SK-N-SH (cell line): Measurements from ENCODE around the gene LAMA4. TPM values are rescaled to one million over a fixed set of nuclear protein-coding genes. Genes with fewer than 3 reads are reported as not detected.

ENCODE experiments used
- CTCF ChIA-PET: fragments of 300-600, 350-600 bp; formaldehyde crosslinking; extraction: SDS; loops from one replicate; lab custom pipeline; 2021; lab: Yijun Ruan, JAX
- POLR2A ChIA-PET: fragments of 350-600 bp; sonication (Branson Sonifier 250); formaldehyde crosslinking; extraction: SDS; loops from one replicate; lab custom pipeline; 2020; ENCODE audit warnings: antibody characterized with exemption, inconsistent platforms; lab: Yijun Ruan, JAX
- DNase-seq: peaks from one replicate; pipeline ENCODE4 v3.0.0; 2012
- H2AFZ ChIP-seq: fragments of 200-600 bp; sonication (generic); 2 replicates; pipeline ENCODE4 v1.8.1; 2016; ENCODE audit warnings: antibody characterized with exemption, mild to moderate bottlenecking, low read depth
- H3F3A ChIP-seq: fragments of 200-600 bp; sonication (generic); replicated peaks from 2 replicates; pipeline ENCODE3; 2016; ENCODE audit warnings: antibody characterized with exemption, mild to moderate bottlenecking; ENCODE audit not compliant: insufficient read depth
- H3K27ac ChIP-seq, 2 experiments: fragments of 200-500 bp in 1 of 2; fragments of 200-600 bp in 1 of 2; sonication (Bioruptor generic) in 1 of 2; sonication (generic), shearing (Covaris generic) in 1 of 2; 2 replicates each; pipeline versions ENCODE4 v1.5.1 to v1.6.1; 2014 to 2016; ENCODE audit warnings: low read depth in 2 of 2, inconsistent platforms in 1 of 2, low read length in 1 of 2, mild to moderate bottlenecking in 1 of 2, mixed read lengths in 1 of 2
- H3K27me3 ChIP-seq: fragments of 200-600 bp; sonication (generic), shearing (Covaris generic); 2 replicates; pipeline ENCODE4 v1.6.1; 2016; ENCODE audit warnings: mixed run types; ENCODE audit not compliant: insufficient read depth
- H3K36me3 ChIP-seq, 2 experiments: fragments of 200-500 bp in 1 of 2; fragments of 200-600 bp in 1 of 2; sonication (Bioruptor generic) in 1 of 2; sonication (generic) in 1 of 2; replicated peaks in 1 of 2; 2 replicates each; pipeline versions ENCODE3 to v1.5.1; 2014 to 2016; ENCODE audit warnings: low read length in 1 of 2, mild to moderate bottlenecking in 1 of 2; ENCODE audit not compliant: insufficient read depth in 2 of 2, control insufficient read depth in 1 of 2
- H3K4me1 ChIP-seq, 2 experiments: fragments of 200-500 bp in 1 of 2; fragments of 200-600 bp in 1 of 2; sonication (Bioruptor generic) in 1 of 2; sonication (generic), shearing (Covaris generic) in 1 of 2; 2 replicates each; pipeline versions ENCODE4 v1.5.1 to v1.6.1; 2014 to 2016; ENCODE audit warnings: low read depth in 1 of 2, low read length in 1 of 2, mixed run types in 1 of 2; ENCODE audit not compliant: insufficient read depth in 2 of 2, control insufficient read depth in 1 of 2
- H3K4me2 ChIP-seq: fragments of 200-600 bp; sonication (generic), shearing (Covaris generic); 2 replicates; pipeline ENCODE4 v1.6.1; 2017; ENCODE audit warnings: mixed run types
- H3K4me3 ChIP-seq, 2 experiments: fragments of 200-500 bp in 1 of 2; fragments of 200-600 bp in 1 of 2; sonication (Bioruptor generic) in 1 of 2; sonication (generic), shearing (Covaris generic) in 1 of 2; 2 replicates each; pipeline versions ENCODE4 v1.5.1 to v1.8.1; 2014 to 2016; ENCODE audit warnings: low read depth in 2 of 2, inconsistent platforms in 1 of 2, low read length in 1 of 2, mild to moderate bottlenecking in 1 of 2, mixed read lengths in 1 of 2, moderate library complexity in 1 of 2
- H3K79me2 ChIP-seq: fragments of 200-600 bp; sonication (generic); 2 replicates; pipeline ENCODE4 v1.8.1; 2017; ENCODE audit warnings: mild to moderate bottlenecking; ENCODE audit not compliant: insufficient read depth
- H3K9ac ChIP-seq: fragments of 200-600 bp; sonication (generic); 2 replicates; pipeline ENCODE4 v1.6.1; 2017; ENCODE audit warnings: mixed run types
- H3K9me2 ChIP-seq: fragments of 200-600 bp; sonication (generic); 2 replicates; pipeline ENCODE4 v1.6.1; 2017; ENCODE audit warnings: mixed run types
- H3K9me3 ChIP-seq: fragments of 200-600 bp; sonication (generic); 2 replicates; pipeline ENCODE4 v1.6.1; 2017; ENCODE audit warnings: mixed run types, mild to moderate bottlenecking, moderate library complexity
- H4K20me1 ChIP-seq: fragments of 200-600 bp; sonication (generic); 2 replicates; pipeline ENCODE4 v1.6.1; 2017; ENCODE audit warnings: mild to moderate bottlenecking, mixed run types; ENCODE audit not compliant: insufficient read depth
- CHD2 ChIP-seq: fragments of 150-350 bp; IDR thresholded peaks from 2 replicates; pipeline ENCODE4 v1.6.1; 2018; ENCODE audit warnings: low read length; ENCODE audit not compliant: partially characterized antibody
- ELF1 ChIP-seq: IDR thresholded peaks from 2 replicates; pipeline ENCODE4 v1.4.0; 2012
- FOSL2 ChIP-seq: IDR thresholded peaks from 2 replicates; pipeline ENCODE4 v1.4.0; 2012; ENCODE audit warnings: low read depth, mild to moderate bottlenecking, moderate library complexity, borderline replicate concordance
- GATA2 ChIP-seq: sonication (generic); formaldehyde crosslinking; IDR thresholded peaks from 2 replicates; pipeline ENCODE4 v1.5.0; 2020; ENCODE audit warnings: mild to moderate bottlenecking, missing genetic modification reagents
- JUND ChIP-seq: IDR thresholded peaks from 2 replicates; pipeline ENCODE4 v1.4.0; 2012
- RCOR1 ChIP-seq: fragments of 150-350 bp; IDR thresholded peaks from 2 replicates; pipeline ENCODE4 v1.6.1; 2017; ENCODE audit warnings: antibody characterized with exemption, low read length
- SMC3 ChIP-seq: IDR thresholded peaks from 2 replicates; pipeline ENCODE4 v1.6.1; 2012; ENCODE audit warnings: low read depth, low read length, improper control_type of control experiment
- TCF12 ChIP-seq: IDR thresholded peaks from 2 replicates; pipeline ENCODE4 v1.4.0; 2012
- YY1 ChIP-seq: IDR thresholded peaks from 2 replicates; pipeline ENCODE4 v1.4.0; 2012; ENCODE audit warnings: low read depth, mild to moderate bottlenecking
- WGBS: methylation state at CpG from one replicate; pipeline ENCODE4 v1.1.6; 2017; ENCODE audit warnings: low lambda C conversion rate; 5-methylcytosine and 5-hydroxymethylcytosine counted together
- polyA plus RNA-seq, 3 experiments: library from polyadenylated mRNA; depleted of rRNA; stranded (reverse); fragments of >200 nt; gene quantifications; 2 replicates each; pipeline ENCODE4 v1.2.3, GENCODE V29; 2012
- TF ChIP-seq, protein P1 (sequence below): IDR thresholded peaks from 2 replicates; pipeline ENCODE4 v1.6.1; 2012; ENCODE audit warnings: mild to moderate bottlenecking, low read depth, low read length, moderate library complexity
- TF ChIP-seq, protein P2 (sequence below): fragments of 150-350 bp; IDR thresholded peaks from 2 replicates; pipeline ENCODE4 v1.6.1; 2016; ENCODE audit warnings: mild to moderate bottlenecking, low read depth, low read length

LAMA4 gene
- polyA plus RNA-seq, 1 of the 3 experiments (the other 2 are of a cell fraction), result 9.4 TPM

DNA sequence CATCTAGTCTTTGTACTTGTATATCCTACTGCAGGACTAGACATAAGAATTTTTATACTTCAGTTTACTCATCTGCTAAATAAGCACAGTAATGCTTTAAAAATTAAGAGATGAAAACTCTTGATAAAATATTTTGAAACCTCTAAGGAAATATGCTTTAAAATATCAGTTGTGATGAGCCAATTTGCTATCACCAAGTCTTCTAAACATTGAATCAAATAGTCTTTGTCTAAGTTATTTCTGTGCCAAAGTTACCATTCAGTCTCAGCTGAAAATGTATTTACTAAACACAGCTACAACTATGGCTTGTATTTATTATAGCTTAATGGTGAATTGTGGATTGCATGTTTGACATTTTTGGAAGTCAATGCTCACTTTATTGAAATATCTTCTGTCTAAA is 46.5 kb upstream of the LAMA4 start (continued):
- TF ChIP-seq, protein P1, sequence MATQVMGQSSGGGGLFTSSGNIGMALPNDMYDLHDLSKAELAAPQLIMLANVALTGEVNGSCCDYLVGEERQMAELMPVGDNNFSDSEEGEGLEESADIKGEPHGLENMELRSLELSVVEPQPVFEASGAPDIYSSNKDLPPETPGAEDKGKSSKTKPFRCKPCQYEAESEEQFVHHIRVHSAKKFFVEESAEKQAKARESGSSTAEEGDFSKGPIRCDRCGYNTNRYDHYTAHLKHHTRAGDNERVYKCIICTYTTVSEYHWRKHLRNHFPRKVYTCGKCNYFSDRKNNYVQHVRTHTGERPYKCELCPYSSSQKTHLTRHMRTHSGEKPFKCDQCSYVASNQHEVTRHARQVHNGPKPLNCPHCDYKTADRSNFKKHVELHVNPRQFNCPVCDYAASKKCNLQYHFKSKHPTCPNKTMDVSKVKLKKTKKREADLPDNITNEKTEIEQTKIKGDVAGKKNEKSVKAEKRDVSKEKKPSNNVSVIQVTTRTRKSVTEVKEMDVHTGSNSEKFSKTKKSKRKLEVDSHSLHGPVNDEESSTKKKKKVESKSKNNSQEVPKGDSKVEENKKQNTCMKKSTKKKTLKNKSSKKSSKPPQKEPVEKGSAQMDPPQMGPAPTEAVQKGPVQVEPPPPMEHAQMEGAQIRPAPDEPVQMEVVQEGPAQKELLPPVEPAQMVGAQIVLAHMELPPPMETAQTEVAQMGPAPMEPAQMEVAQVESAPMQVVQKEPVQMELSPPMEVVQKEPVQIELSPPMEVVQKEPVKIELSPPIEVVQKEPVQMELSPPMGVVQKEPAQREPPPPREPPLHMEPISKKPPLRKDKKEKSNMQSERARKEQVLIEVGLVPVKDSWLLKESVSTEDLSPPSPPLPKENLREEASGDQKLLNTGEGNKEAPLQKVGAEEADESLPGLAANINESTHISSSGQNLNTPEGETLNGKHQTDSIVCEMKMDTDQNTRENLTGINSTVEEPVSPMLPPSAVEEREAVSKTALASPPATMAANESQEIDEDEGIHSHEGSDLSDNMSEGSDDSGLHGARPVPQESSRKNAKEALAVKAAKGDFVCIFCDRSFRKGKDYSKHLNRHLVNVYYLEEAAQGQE, result no peak
- no peak for TF ChIP-seq GATA2 (CRISPR knock-in tag)
- TF ChIP-seq, protein P2, sequence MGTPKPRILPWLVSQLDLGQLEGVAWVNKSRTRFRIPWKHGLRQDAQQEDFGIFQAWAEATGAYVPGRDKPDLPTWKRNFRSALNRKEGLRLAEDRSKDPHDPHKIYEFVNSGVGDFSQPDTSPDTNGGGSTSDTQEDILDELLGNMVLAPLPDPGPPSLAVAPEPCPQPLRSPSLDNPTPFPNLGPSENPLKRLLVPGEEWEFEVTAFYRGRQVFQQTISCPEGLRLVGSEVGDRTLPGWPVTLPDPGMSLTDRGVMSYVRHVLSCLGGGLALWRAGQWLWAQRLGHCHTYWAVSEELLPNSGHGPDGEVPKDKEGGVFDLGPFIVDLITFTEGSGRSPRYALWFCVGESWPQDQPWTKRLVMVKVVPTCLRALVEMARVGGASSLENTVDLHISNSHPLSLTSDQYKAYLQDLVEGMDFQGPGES, result no peak
- TF ChIP-seq TCF12, result peak; percentile 58; the same call in 1 of the 2 replicates
- no peak for TF ChIP-seq YY1
- TF ChIP-seq FOSL2, result no peak
- no peak for TF ChIP-seq RCOR1

DNA sequence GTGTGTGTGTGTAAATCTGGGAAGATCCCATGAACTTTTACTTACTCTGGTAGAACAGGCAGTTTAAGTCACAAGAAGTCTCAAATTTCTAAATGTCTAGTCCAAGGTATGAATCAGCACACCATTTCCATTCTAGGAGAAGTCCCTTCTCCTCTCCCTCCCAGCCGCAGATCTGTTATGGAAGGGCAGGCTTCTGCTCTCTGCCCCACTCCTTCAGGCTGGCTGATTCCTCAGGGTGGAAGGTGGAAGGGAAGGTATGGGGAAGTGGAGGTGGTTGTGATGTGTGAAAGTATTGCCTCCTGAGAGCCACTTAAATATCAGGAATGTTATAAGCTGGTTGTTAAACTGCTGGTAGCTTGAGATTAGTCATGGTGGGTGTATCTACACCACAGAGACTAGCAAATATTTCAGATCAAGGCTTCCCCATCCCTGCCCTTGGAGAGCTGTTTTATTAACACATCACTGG is 44.5 kb upstream of the LAMA4 start:
- no peaks in the 10 kb centered on the region for H3K27me3 ChIP-seq
- ChIA-PET CTCF (interaction anchor here (0.7 to 6.4 kb wide), 5 partner anchors 12 to 990 kb away, joined by 3 to 28 read pairs (median 5); no protein-coding TSS in a partner anchor), POLR2A (no interaction called here)
- H3K27ac ChIP-seq, result peak overlapping the region in 1 of 2 experiments; percentile 99; a peak in 2 of 4 replicates
- H3F3A ChIP-seq, result peaks cover 33% of the 10 kb centered on the region
- peak overlapping the region; percentile 73 for H3K9ac ChIP-seq
- no peaks in the 10 kb centered on the region for H4K20me1 ChIP-seq
- 75% methylated on average over 1 of the region's 1 CpG for WGBS
- peak overlapping the region; percentile 37; the same call in 1 of the 2 replicates for H2AFZ ChIP-seq
- peak overlapping the region in 1 of 2 experiments; percentile 34; a peak in 1 of 4 replicates for H3K4me3 ChIP-seq
- H3K79me2 ChIP-seq, result no peaks in the 10 kb centered on the region
- no peaks in the 10 kb centered on the region for H3K9me2 ChIP-seq
- H3K9me3 ChIP-seq, result no peaks in the 10 kb centered on the region
- no peaks in the 10 kb centered on the region for H3K36me3 ChIP-seq
- H3K4me2 ChIP-seq, result peak overlapping the region; percentile 74
- DNase-seq, result no peak
- peaks cover 0 to 40% of the 10 kb centered on the region in 2 experiments; a peak in 3 of 4 replicates for H3K4me1 ChIP-seq
- TF ChIP-seq ELF1 (no peak), CHD2 (no peak), SMC3 (no peak), FOSL2 (peak; percentile 13; the same call in 1 of the 2 replicates), YY1 (no peak), JUND (peak; percentile 21; the same call in 1 of the 2 replicates)
- TF ChIP-seq, protein P1, result no peak
